Skeletal muscle satellite cell (primary cell): ENCODE data around the gene BCAS3.

Source experiments
- H3K27me3 ChIP-seq: 2 replicates; pipeline ENCODE4 v1.7.0; 2013; ENCODE audit warnings: low read length; ENCODE audit not compliant: control insufficient read depth, insufficient read depth
- H3K36me3 ChIP-seq: 2 replicates; pipeline ENCODE4 v1.7.0; 2013; ENCODE audit warnings: mild to moderate bottlenecking, control low read depth, low read length; ENCODE audit not compliant: insufficient read depth
- H3K4me1 ChIP-seq: 2 replicates; pipeline ENCODE4 v1.7.0; 2013; ENCODE audit warnings: low read length; ENCODE audit not compliant: control insufficient read depth, insufficient read depth
- H3K4me2 ChIP-seq: 2 replicates; pipeline ENCODE4 v1.7.0; 2013; ENCODE audit warnings: mild to moderate bottlenecking, low read length
- H3K4me3 ChIP-seq: 2 replicates; pipeline ENCODE4 v1.7.0; 2013; ENCODE audit warnings: low read length
- H3K9ac ChIP-seq: 2 replicates; pipeline ENCODE4 v1.7.0; 2013; ENCODE audit warnings: mild to moderate bottlenecking, low read depth, low read length, moderate library complexity
- H3K9me3 ChIP-seq: replicated peaks from 2 replicates; pipeline ENCODE4 v1.7.0; 2013; ENCODE audit warnings: mild to moderate bottlenecking, control low read depth, low read length

The BCAS3 gene

DNA sequence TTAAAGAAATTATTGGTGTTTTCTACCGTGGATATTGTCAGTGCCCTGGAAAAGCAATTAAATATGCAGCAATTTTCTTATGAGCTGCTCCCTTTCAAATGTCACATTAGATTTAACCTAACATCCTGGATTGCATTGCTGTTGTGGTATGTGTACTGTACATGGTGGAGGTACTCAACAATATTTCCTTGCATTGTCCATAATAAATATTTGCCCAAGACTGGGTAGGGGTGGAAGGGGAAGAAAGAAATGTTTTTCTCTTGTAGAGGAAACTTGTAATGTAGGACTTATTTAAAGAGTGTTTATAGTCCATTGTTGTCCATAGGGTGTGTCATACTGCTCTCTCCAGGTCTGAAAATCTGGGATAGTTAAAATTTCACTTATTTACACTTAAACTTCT, 375.8 kb downstream of the BCAS3 start:
- Histone ChIP-seq H3K36me3 (no peaks in the 10 kb centered on the region), H3K27me3 (no peaks in the 10 kb centered on the region), H3K4me2 (no peak overlapping the region), H3K9ac (no peak overlapping the region), H3K9me3 (no peaks in the 10 kb centered on the region), H3K4me3 (no peak overlapping the region), H3K4me1 (peaks cover 4% of the 10 kb centered on the region)

DNA sequence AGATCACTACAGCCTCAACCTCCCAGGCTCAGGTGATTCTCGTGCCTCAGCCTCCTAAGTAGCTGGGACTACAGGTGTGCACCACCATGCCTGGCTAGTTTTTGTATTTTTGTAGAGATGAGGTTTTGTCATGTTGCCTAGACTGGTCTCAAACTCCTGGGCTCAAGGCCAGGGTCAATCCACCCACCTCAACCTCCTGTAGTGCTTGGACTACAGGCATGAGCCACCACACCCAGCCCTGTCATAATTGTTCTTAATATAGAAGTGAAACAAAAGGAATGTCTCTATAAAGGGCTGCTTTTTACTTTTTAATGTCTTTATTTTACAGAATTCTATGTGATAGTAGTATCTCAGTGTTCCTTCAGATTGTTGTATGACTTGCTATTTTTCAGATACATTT, 376.8 kb downstream of the BCAS3 start:
- Histone ChIP-seq H3K9ac (no peak overlapping the region), H3K9me3 (no peaks in the 10 kb centered on the region), H3K4me3 (no peak overlapping the region), H3K4me1 (peaks cover 4% of the 10 kb centered on the region), H3K4me2 (no peak overlapping the region), H3K36me3 (no peaks in the 10 kb centered on the region), H3K27me3 (no peaks in the 10 kb centered on the region)

GRCh38 chr17:61057257-61057656, 379.6 kb downstream of the BCAS3 start:
- no peak overlapping the region for H3K4me3 ChIP-seq
- no peaks in the 10 kb centered on the region for H3K27me3 ChIP-seq
- no peak overlapping the region for H3K9ac ChIP-seq
- H3K4me2 ChIP-seq: no peak overlapping the region
- H3K4me1 ChIP-seq: peaks cover 4% of the 10 kb centered on the region
- no peaks in the 10 kb centered on the region for H3K9me3 ChIP-seq
- no peaks in the 10 kb centered on the region for H3K36me3 ChIP-seq

GRCh38 chr17:61058066-61058465, 380.4 kb downstream of the BCAS3 start:
- Histone ChIP-seq H3K9ac (no peak overlapping the region), H3K27me3 (no peaks in the 10 kb centered on the region), H3K4me2 (no peak overlapping the region)

GRCh38 chr17:61063528-61063927, 385.9 kb downstream of the BCAS3 start:
- Histone ChIP-seq H3K4me1 (peaks cover 9% of the 10 kb centered on the region), H3K27me3 (no peaks in the 10 kb centered on the region), H3K36me3 (no peaks in the 10 kb centered on the region)

More at GRCh38 chr17:61058066-61058465, 380.4 kb downstream of the BCAS3 start:
- no peaks in the 10 kb centered on the region for H3K36me3 ChIP-seq
- no peak overlapping the region for H3K4me3 ChIP-seq
- no peaks in the 10 kb centered on the region for H3K9me3 ChIP-seq
- H3K4me1 ChIP-seq: peaks cover 4% of the 10 kb centered on the region

GRCh38 chr17:61064087-61064951, 386.7 kb downstream of the BCAS3 start:
- Histone ChIP-seq H3K27me3 (no peaks in the 10 kb centered on the region), H3K36me3 (no peaks in the 10 kb centered on the region), H3K9ac (no peak overlapping the region), H3K4me2 (no peak overlapping the region), H3K9me3 (no peaks in the 10 kb centered on the region), H3K4me1 (peaks cover 9% of the 10 kb centered on the region), H3K4me3 (no peak overlapping the region)

More at GRCh38 chr17:61063528-61063927, 385.9 kb downstream of the BCAS3 start:
- no peaks in the 10 kb centered on the region for H3K9me3 ChIP-seq
- no peak overlapping the region for H3K4me2 ChIP-seq
- H3K9ac ChIP-seq: no peak overlapping the region
- no peak overlapping the region for H3K4me3 ChIP-seq

DNA sequence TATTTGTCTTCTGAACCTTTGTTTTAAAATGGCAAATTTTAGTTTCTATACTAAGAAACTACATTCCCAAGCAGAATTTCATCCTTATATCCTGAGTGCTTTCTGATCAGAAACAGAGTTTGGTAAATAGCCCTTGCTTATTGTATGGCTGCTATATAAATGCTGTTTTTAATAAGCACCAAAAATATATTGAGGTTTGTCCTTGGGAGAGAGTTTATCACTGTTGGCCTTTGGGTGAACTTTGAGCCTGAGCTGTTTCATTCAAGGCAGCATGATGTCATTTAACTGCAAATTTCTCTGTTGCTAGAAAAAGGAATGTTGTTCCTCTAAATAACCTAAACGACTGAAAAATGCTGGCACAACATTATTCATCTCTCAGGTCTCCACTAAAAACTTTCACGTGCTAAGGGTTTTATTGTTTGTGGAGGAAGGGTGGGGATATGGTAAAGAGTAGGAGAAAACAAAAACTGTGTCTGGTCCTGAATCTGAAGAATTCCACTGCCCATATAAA, 387.7 kb downstream of the BCAS3 start:
- Histone ChIP-seq H3K4me3 (no peak overlapping the region), H3K4me1 (peaks cover 9% of the 10 kb centered on the region), H3K27me3 (no peaks in the 10 kb centered on the region), H3K4me2 (peak overlapping the region; percentile 2), H3K36me3 (no peaks in the 10 kb centered on the region), H3K9ac (no peak overlapping the region), H3K9me3 (no peaks in the 10 kb centered on the region)

DNA sequence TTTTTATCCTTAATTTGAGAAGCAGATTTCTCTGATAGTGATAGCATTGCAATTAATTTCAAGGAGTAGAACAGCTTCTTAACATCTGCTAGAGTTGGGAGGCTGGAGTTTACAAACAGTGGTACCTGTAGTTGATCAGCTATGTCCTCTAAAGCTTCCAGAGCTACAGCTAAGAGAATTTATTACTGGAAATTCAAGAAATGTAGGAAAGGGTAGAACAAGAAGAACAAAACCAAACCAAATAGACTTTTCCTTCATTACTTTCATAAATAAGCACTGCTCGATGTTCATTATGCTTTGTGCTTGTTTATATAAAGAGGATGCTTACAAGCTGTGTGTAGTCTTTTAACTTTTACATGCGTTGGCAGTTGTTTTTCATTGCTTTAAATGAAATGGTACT, 388.4 kb downstream of the BCAS3 start:
- H3K27me3 ChIP-seq: no peaks in the 10 kb centered on the region
- no peak overlapping the region for H3K4me3 ChIP-seq

DNA sequence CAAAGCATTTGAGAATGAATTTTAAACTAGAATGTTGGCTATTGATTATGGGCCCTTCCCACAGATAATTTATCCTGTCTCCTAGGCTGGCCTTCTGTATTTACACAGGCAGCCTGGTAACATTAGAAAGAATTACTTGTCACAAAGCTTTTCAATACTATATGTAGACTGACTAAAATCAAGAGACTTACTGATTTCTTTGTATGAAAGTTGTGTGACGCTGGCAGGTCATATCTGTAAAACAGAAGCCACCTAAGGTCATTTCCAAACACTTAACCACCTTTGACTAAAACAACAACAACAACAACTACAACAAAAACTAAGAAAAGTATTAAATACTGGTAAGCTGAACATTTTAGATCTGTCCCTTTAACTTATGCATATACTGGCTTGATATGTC, 393.0 kb downstream of the BCAS3 start:
- peaks cover 1% of the 10 kb centered on the region for H3K4me1 ChIP-seq
- H3K9me3 ChIP-seq: no peaks in the 10 kb centered on the region
- H3K36me3 ChIP-seq: no peaks in the 10 kb centered on the region
- no peak overlapping the region for H3K9ac ChIP-seq
- no peaks in the 10 kb centered on the region for H3K27me3 ChIP-seq
- H3K4me2 ChIP-seq: no peak overlapping the region
- no peak overlapping the region for H3K4me3 ChIP-seq

More for the DNA sequence above, 388.4 kb downstream of the BCAS3 start:
- peaks cover 9% of the 10 kb centered on the region for H3K4me1 ChIP-seq
- no peaks in the 10 kb centered on the region for H3K36me3 ChIP-seq
- no peak overlapping the region for H3K4me2 ChIP-seq
- H3K9me3 ChIP-seq: no peaks in the 10 kb centered on the region
- no peak overlapping the region for H3K9ac ChIP-seq

GRCh38 chr17:61072648-61073047, 395.0 kb downstream of the BCAS3 start:
- no peak overlapping the region for H3K4me3 ChIP-seq
- no peaks in the 10 kb centered on the region for H3K36me3 ChIP-seq
- no peaks in the 10 kb centered on the region for H3K27me3 ChIP-seq
- no peak overlapping the region for H3K4me2 ChIP-seq
- H3K9ac ChIP-seq: no peak overlapping the region
- peaks cover 10% of the 10 kb centered on the region for H3K4me1 ChIP-seq
- no peaks in the 10 kb centered on the region for H3K9me3 ChIP-seq

GRCh38 chr17:61073131-61073530, 395.5 kb downstream of the BCAS3 start:
- Histone ChIP-seq H3K27me3 (no peaks in the 10 kb centered on the region), H3K9ac (no peak overlapping the region), H3K4me3 (no peak overlapping the region), H3K4me1 (peaks cover 10% of the 10 kb centered on the region), H3K36me3 (no peaks in the 10 kb centered on the region), H3K9me3 (no peaks in the 10 kb centered on the region), H3K4me2 (no peak overlapping the region)
